Cardiac septum (tissue), 1 donor: ENCODE data around the gene MGAT5. TPM values are rescaled to one million over a fixed set of nuclear protein-coding genes. Genes with fewer than 3 reads are reported as not detected.
A peak's percentile ranks its signal among the peaks of the same experiment; 100 is the strongest.

Source experiments
- DNase-seq: peaks from one replicate; pipeline ENCODE4 v3.0.0-alpha.2; 2020; ENCODE audit warnings: low spot score
- intact Hi-C: fragments of 100-400 bp; cut with DNase I; formaldehyde crosslinking; loops from one replicate; pipeline ENCODE4 v1.14.0; 2022
- long read RNA-seq: library from polyadenylated mRNA; unstranded; transcript quantifications from one replicate; pipeline ENCODE4 v2.0.0, GENCODE V29; 2021
- total RNA-seq: library from RNA; stranded (reverse); fragmentation: NEBNext Ultra II Directional; extraction: Animal tissue kit (Norgen Biotek cat#: 25700); gene quantifications from one replicate; pipeline ENCODE4 v1.2.1, GENCODE V29; 2021
- donor health status: DM: no; HTN: no; CAD: no.

MGAT5 gene
- total RNA-seq, result 75.3 TPM
- long read RNA-seq, partial matches to known transcripts, result 3 of 68 reads
- long read RNA-seq, other reads (novel, unspliced or antisense), result 65 of 68 reads

GRCh38 chr2:134253804-134254203 lies at the start of gene MGAT5:
Gene MGAT5 (plus strand): TSS chr2:134254072. CDS start chr2:134254404, 332 bp downstream.
- intact Hi-C loops, result no loop called here
- DNase-seq, result no peak

- intact Hi-C loops, result loop anchor here (10.0 kb wide), 1 partner anchor 320 kb away; no protein-coding TSS in a partner anchor
These were observed 48.8 kb upstream of the MGAT5 start for GRCh38 chr2:134205087-134205486.

GRCh38 chr2:134206031-134206430 lies 47.8 kb upstream of the MGAT5 start:
- intact Hi-C loops, result loop anchor here (10.0 kb wide), 1 partner anchor 321 kb away; no protein-coding TSS in a partner anchor
- DNase-seq, result no peak

More at GRCh38 chr2:134205087-134205486, 48.8 kb upstream of the MGAT5 start:
- no peak for DNase-seq

GRCh38 chr2:134206573-134206972 lies 47.3 kb upstream of the MGAT5 start:
- no peak for DNase-seq
- intact Hi-C loops, result loop anchor here (10.0 kb wide), 1 partner anchor 322 kb away; no protein-coding TSS in a partner anchor

- intact Hi-C loops, result loop anchor here (10.0 kb wide), 1 partner anchor 323 kb away; no protein-coding TSS in a partner anchor
- peak; percentile 83 for DNase-seq
These were observed 46.2 kb upstream of the MGAT5 start for GRCh38 chr2:134207589-134208209.

- intact Hi-C loops, result loop anchor here (10.0 kb wide), 1 partner anchor 324 kb away; no protein-coding TSS in a partner anchor
- DNase-seq, result no peak
These were observed 45.0 kb upstream of the MGAT5 start for GRCh38 chr2:134208825-134209224.

GRCh38 chr2:134212746-134213145 lies 41.1 kb upstream of the MGAT5 start:
- DNase-seq, result no peak
- intact Hi-C loops, result no loop called here

GRCh38 chr2:134216152-134216829 lies 37.6 kb upstream of the MGAT5 start:
- intact Hi-C loops, result no loop called here
- DNase-seq, result no peak

- intact Hi-C loops, result no loop called here
- no peak for DNase-seq
These were observed 36.5 kb upstream of the MGAT5 start for GRCh38 chr2:134217351-134217750.

GRCh38 chr2:134217924-134218323 lies 35.9 kb upstream of the MGAT5 start:
- intact Hi-C loops, result no loop called here

GRCh38 chr2:134218414-134218813 lies 35.5 kb upstream of the MGAT5 start:
- intact Hi-C loops, result no loop called here

More at GRCh38 chr2:134217924-134218323, 35.9 kb upstream of the MGAT5 start:
- DNase-seq, result no peak

GRCh38 chr2:134218930-134219658 lies 34.8 kb upstream of the MGAT5 start:
- DNase-seq, result no peak
- intact Hi-C loops, result no loop called here

More at GRCh38 chr2:134218414-134218813, 35.5 kb upstream of the MGAT5 start:
- no peak for DNase-seq

GRCh38 chr2:134220344-134220974 lies 33.4 kb upstream of the MGAT5 start:
- DNase-seq, result no peak
- intact Hi-C loops, result no loop called here

GRCh38 chr2:134224005-134224404 lies 29.9 kb upstream of the MGAT5 start:
- intact Hi-C loops, result no loop called here
- DNase-seq, result no peak

- no peak for DNase-seq
- intact Hi-C loops, result no loop called here
These were observed 28.7 kb upstream of the MGAT5 start for GRCh38 chr2:134225173-134225572.

GRCh38 chr2:134225841-134226240 lies 28.0 kb upstream of the MGAT5 start:
- intact Hi-C loops, result no loop called here
- no peak for DNase-seq

GRCh38 chr2:134226601-134227000 lies 27.3 kb upstream of the MGAT5 start:
- DNase-seq, result no peak

GRCh38 chr2:134227666-134228065 lies 26.2 kb upstream of the MGAT5 start:
- no peak for DNase-seq
- intact Hi-C loops, result no loop called here

More at GRCh38 chr2:134226601-134227000, 27.3 kb upstream of the MGAT5 start:
- intact Hi-C loops, result no loop called here

GRCh38 chr2:134228493-134228903 lies 25.4 kb upstream of the MGAT5 start:
- no peak for DNase-seq
- intact Hi-C loops, result no loop called here

GRCh38 chr2:134229540-134229939 lies 24.3 kb upstream of the MGAT5 start:
- no peak for DNase-seq
- intact Hi-C loops, result no loop called here
